ENCODE data around the gene CCR3.

DNA sequence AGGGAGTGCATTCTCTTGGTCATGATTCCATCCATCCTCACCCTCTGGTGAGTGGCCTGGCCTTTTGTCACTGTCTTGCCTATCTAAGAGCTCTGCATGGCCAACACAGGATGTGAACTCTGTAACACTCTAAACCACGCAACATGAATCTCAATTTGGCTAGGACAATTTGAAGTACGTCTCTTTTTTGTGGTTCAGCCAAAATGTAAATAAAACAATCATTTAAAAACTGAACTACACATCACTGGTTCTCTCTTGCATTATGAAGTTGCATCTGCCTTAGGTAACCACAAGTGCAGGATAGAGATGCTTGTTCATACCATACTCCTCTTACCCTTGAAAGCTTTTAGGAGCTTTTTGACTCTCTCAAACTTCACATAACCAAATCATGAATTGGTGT is 27.3 kb downstream of the CCR3 start:
- TF ChIP-seq, protein P1, sequence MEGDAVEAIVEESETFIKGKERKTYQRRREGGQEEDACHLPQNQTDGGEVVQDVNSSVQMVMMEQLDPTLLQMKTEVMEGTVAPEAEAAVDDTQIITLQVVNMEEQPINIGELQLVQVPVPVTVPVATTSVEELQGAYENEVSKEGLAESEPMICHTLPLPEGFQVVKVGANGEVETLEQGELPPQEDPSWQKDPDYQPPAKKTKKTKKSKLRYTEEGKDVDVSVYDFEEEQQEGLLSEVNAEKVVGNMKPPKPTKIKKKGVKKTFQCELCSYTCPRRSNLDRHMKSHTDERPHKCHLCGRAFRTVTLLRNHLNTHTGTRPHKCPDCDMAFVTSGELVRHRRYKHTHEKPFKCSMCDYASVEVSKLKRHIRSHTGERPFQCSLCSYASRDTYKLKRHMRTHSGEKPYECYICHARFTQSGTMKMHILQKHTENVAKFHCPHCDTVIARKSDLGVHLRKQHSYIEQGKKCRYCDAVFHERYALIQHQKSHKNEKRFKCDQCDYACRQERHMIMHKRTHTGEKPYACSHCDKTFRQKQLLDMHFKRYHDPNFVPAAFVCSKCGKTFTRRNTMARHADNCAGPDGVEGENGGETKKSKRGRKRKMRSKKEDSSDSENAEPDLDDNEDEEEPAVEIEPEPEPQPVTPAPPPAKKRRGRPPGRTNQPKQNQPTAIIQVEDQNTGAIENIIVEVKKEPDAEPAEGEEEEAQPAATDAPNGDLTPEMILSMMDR (conservative IDR thresholded peaks at IDR 0.05): no peak
- TF ChIP-seq ZFX (IDR thresholded peaks at IDR 0.05): no peak
